Measurements from ENCODE around the gene KIF2C. TPM values are rescaled to one million over a fixed set of nuclear protein-coding genes. Genes with fewer than 3 reads are reported as not detected.

The KIF2C gene
- total RNA-seq, 1 experiment from 2014 or later, result 92.6 TPM

GRCh38 chr1:44801491-44802305 lies 62.1 kb downstream of the KIF2C start (continued):
- TF ChIP-seq, protein P1, sequence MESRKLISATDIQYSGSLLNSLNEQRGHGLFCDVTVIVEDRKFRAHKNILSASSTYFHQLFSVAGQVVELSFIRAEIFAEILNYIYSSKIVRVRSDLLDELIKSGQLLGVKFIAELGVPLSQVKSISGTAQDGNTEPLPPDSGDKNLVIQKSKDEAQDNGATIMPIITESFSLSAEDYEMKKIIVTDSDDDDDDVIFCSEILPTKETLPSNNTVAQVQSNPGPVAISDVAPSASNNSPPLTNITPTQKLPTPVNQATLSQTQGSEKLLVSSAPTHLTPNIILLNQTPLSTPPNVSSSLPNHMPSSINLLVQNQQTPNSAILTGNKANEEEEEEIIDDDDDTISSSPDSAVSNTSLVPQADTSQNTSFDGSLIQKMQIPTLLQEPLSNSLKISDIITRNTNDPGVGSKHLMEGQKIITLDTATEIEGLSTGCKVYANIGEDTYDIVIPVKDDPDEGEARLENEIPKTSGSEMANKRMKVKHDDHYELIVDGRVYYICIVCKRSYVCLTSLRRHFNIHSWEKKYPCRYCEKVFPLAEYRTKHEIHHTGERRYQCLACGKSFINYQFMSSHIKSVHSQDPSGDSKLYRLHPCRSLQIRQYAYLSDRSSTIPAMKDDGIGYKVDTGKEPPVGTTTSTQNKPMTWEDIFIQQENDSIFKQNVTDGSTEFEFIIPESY (IDR thresholded peaks at IDR 0.05; ENCODE audit: extremely low read depth, insufficient replicate concordance, low read length), result no peak
- TF ChIP-seq ELF1 (IDR thresholded peaks at IDR 0.05; ENCODE audit: borderline replicate concordance, low read depth) (no peak), TCF7L2 (IDR thresholded peaks at IDR 0.05; ENCODE audit: borderline replicate concordance, extremely low read depth, insufficient read depth, insufficient read length) (no peak), SIN3A (IDR thresholded peaks at IDR 0.05; ENCODE audit: low read depth) (no peak)

- H3K9me3 ChIP-seq (ENCODE audit: control insufficient read depth in 1 of 2, insufficient read depth in 1 of 2, low read depth in 1 of 2, low read length in 2 of 2), result no peaks in the 10 kb centered on the region
- no peak for TF ChIP-seq ZNF274 (IDR thresholded peaks at IDR 0.05; ENCODE audit: low read depth, low read length)
- no peak for TF ChIP-seq SP1 (IDR thresholded peaks at IDR 0.05; ENCODE audit: low read depth)
- TF ChIP-seq ELF1 (IDR thresholded peaks at IDR 0.05; ENCODE audit: borderline replicate concordance, low read depth), result no peak
- TF ChIP-seq ZFX (IDR thresholded peaks at IDR 0.05), result no peak
- TF ChIP-seq EGR1 (IDR thresholded peaks at IDR 0.05; ENCODE audit: low read depth), result no peak
- RAD21 ChIA-PET (ENCODE audit: low non-redundant PET in 1 of 2, low total read pairs in 2 of 2, uncharacterized antibody in 2 of 2, unreplicated experiment in 2 of 2), result no interaction called here
- POLR2A ChIA-PET, result interaction anchor here (1.0 kb wide), 1 partner anchor 81 kb away, joined by 3 read pairs; no protein-coding TSS in a partner anchor
- H3K9ac ChIP-seq (ENCODE audit: low read length), result peak overlapping the region; percentile 98
- peak overlapping the region in 1 of 2 experiments; percentile 12; a peak in 1 of 4 replicates for H3K4me3 ChIP-seq (replicated peaks in 1 of 2; ENCODE audit: low read depth in 1 of 2, low read length in 2 of 2)
- ATAC-seq (no peak), DNase-seq (ENCODE audit: low read depth, low spot score) (no peak)
- H3K27ac ChIP-seq (ENCODE audit: low read depth, low read length), result peak overlapping the region; percentile 42; the same call in 1 of the 2 replicates
- no TSS peak for BruUV-seq (replicated peaks)
- intact Hi-C loops (cut with micrococcal nuclease), result no loop called here
- no peaks in the 10 kb centered on the region for H4K20me1 ChIP-seq (ENCODE audit: insufficient read depth)
- no peaks in the 10 kb centered on the region for H3K9me2 ChIP-seq (ENCODE audit: insufficient read depth)
- H3K4me1 ChIP-seq (ENCODE audit: control insufficient read depth in 1 of 2, insufficient read depth in 2 of 2, low read length in 2 of 2), result peaks cover 34 to 85% of the 10 kb centered on the region in 2 experiments
- H3K79me2 ChIP-seq (ENCODE audit: insufficient read depth, low read length), result peaks cover 51% of the 10 kb centered on the region
- peaks cover 3 to 46% of the 10 kb centered on the region in 2 experiments; a peak in 3 of 4 replicates for H3K36me3 ChIP-seq (ENCODE audit: control insufficient read depth in 1 of 2, insufficient read depth in 2 of 2, low read length in 2 of 2)
- H3K27me3 ChIP-seq (ENCODE audit: insufficient read depth, low read length), result no peaks in the 10 kb centered on the region
- peak overlapping the region; percentile 93 for H3K4me2 ChIP-seq (ENCODE audit: low read length)
- CTCF ChIA-PET, result no interaction called here
- H2AFZ ChIP-seq (ENCODE audit: low read depth, low read length, poor library complexity, severe bottlenecking), result no peak overlapping the region
Measured at GRCh38 chr1:44802306-44803061, 62.8 kb downstream of the KIF2C start.
